ENCODE data around the gene EFNA3. TPM values are rescaled to one million over a fixed set of nuclear protein-coding genes. Genes with fewer than 3 reads are reported as not detected.
A peak's percentile ranks its signal among the peaks of the same experiment; 100 is the strongest.

The EFNA3 gene
- total and polyA plus RNA-seq, 2 experiments from 2014 or later: 10.3 to 13.6 TPM

DNA sequence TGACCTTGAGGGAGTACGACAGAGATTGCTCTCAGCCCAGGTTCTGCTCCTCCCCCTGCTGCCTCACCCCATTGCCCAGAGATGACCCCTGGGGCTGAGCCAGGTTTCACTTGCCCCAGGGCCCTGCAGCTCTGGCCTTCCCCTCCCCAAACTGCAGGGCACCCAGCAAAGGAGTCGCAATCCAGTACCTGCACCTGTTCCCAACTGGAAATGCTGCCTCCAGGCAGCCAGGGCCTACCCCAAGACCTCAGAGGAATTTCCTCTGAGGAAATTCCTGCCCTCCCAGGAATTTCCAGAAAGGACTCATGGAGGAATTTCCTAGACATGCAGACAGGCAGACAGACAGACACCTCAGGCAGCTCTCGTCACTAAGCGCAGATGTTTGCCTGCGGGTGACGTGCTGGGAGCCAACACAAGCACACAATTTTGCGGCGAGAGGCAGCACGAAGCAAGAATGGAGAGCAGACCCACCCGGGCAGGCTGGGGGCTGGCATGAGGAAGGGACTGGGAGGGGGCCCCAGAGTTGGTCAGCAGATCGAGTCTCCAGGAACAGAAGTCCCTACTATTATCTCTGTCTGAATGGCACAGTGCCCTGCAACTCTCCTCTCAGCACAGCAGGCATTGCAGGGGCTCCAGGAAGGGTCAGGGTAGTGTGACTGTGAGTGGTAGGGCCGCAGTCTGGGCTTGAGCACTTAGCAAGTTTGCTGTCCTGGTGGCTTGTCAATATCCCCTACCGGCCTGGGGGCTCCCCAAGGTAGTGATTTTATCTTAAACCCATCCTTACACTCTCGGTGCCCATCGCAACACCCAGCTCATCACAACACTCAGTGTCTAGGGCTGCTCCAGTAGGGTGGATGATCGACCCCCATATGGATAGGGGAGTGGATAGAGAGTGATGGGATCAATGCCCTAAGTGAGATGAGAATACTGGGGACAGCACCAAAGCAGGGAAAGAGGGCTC lies 46.1 kb downstream of the EFNA3 start:
- peak; percentile 78 for DNase-seq (ENCODE audit: low spot score)

GRCh38 chr1:155125511-155125945 lies 46.9 kb downstream of the EFNA3 start:
- Histone ChIP-seq H3F3A (replicated peaks; ENCODE audit: low read depth) (peaks cover 13% of the 10 kb centered on the region), H3K4me3 (peak overlapping the region; percentile 72), H3K79me2 (replicated peaks; ENCODE audit: insufficient read depth) (no peaks in the 10 kb centered on the region), H3K27ac (ENCODE audit: low read depth) (no peak overlapping the region), H3K4me2 (peak overlapping the region; percentile 95), H2AFZ (peak overlapping the region; percentile 94), H3K36me3 (ENCODE audit: insufficient read depth) (no peaks in the 10 kb centered on the region), H3K4me1 (ENCODE audit: insufficient read depth) (peaks cover 48% of the 10 kb centered on the region), H3K27me3 (ENCODE audit: insufficient read depth) (peaks cover 77% of the 10 kb centered on the region), H3K9me2 (ENCODE audit: insufficient read depth) (no peaks in the 10 kb centered on the region), H4K20me1 (replicated peaks; ENCODE audit: insufficient read depth) (no peaks in the 10 kb centered on the region)
- H3K27me3 Mint-ChIP-seq (ENCODE audit: insufficient read depth, low read depth, poor library complexity): peaks cover 73% of the 10 kb centered on the region
- DNase-seq (ENCODE audit: low spot score) (peak; percentile 58), ATAC-seq (peak; percentile 1; the same call in 1 of the 3 replicates)
- no peak overlapping the region for H3K27ac Mint-ChIP-seq
- H3K9me3 Mint-ChIP-seq: no peaks in the 10 kb centered on the region
- no peak for TF ChIP-seq ZNF114 (CRISPR knock-in tag; IDR thresholded peaks at IDR 0.05)
- TF ChIP-seq EZH2phosphoT487 (IDR thresholded peaks at IDR 0.05; ENCODE audit: unreplicated experiment): peak; percentile 47
- peak; percentile 86 for TF ChIP-seq EZH2 (IDR thresholded peaks at IDR 0.05; ENCODE audit: low read depth, unreplicated experiment)
- peaks cover 53% of the 10 kb centered on the region for H3K4me1 Mint-ChIP-seq
- no peaks in the 10 kb centered on the region; the same call in 2 of the 3 replicates for H3K36me3 Mint-ChIP-seq (ENCODE audit: low read depth)
- H3K4me3 Mint-ChIP-seq: peak overlapping the region; percentile 70

More for the DNA sequence above, 46.1 kb downstream of the EFNA3 start:
- Mint-ChIP-seq H3K9me3 (no peaks in the 10 kb centered on the region), H3K4me3 (peak overlapping the region; percentile 54; the same call in 2 of the 3 replicates), H3K4me1 (peaks cover 46% of the 10 kb centered on the region), H3K27me3 (ENCODE audit: insufficient read depth, low read depth, poor library complexity) (peaks cover 71% of the 10 kb centered on the region), H3K27ac (no peak overlapping the region; the same call in 1 of the 2 replicates), H3K36me3 (ENCODE audit: low read depth) (no peaks in the 10 kb centered on the region)
- Histone ChIP-seq H3K27me3 (ENCODE audit: insufficient read depth) (peaks cover 78% of the 10 kb centered on the region), H3K4me3 (peak overlapping the region; percentile 72; the same call in 1 of the 2 replicates), H3K9me2 (ENCODE audit: insufficient read depth) (no peaks in the 10 kb centered on the region), H3K36me3 (ENCODE audit: insufficient read depth) (no peaks in the 10 kb centered on the region), H3K4me1 (ENCODE audit: insufficient read depth) (peaks cover 41% of the 10 kb centered on the region), H4K20me1 (replicated peaks; ENCODE audit: insufficient read depth) (no peaks in the 10 kb centered on the region), H3K27ac (ENCODE audit: low read depth) (no peak overlapping the region), H3K79me2 (replicated peaks; ENCODE audit: insufficient read depth) (no peaks in the 10 kb centered on the region), H3F3A (replicated peaks; ENCODE audit: low read depth) (peaks cover 13% of the 10 kb centered on the region), H2AFZ (no peak overlapping the region), H3K4me2 (peak overlapping the region; percentile 95)
- no peak for ATAC-seq
- TF ChIP-seq EZH2phosphoT487 (IDR thresholded peaks at IDR 0.05; ENCODE audit: unreplicated experiment) (no peak), CREB1 (CRISPR knock-in tag; IDR thresholded peaks at IDR 0.05; ENCODE audit: low read depth) (no peak)

- Histone ChIP-seq H3K36me3 (ENCODE audit: insufficient read depth) (no peaks in the 10 kb centered on the region), H3K27me3 (ENCODE audit: insufficient read depth) (peaks cover 82% of the 10 kb centered on the region), H3K9me2 (ENCODE audit: insufficient read depth) (no peaks in the 10 kb centered on the region), H3K4me2 (peak overlapping the region; percentile 95), H3K4me1 (ENCODE audit: insufficient read depth) (peaks cover 53% of the 10 kb centered on the region), H3K27ac (ENCODE audit: low read depth) (no peak overlapping the region), H3K79me2 (replicated peaks; ENCODE audit: insufficient read depth) (no peaks in the 10 kb centered on the region), H3K4me3 (peak overlapping the region; percentile 72), H2AFZ (peak overlapping the region; percentile 94), H4K20me1 (replicated peaks; ENCODE audit: insufficient read depth) (no peaks in the 10 kb centered on the region), H3F3A (replicated peaks; ENCODE audit: low read depth) (peaks cover 13% of the 10 kb centered on the region)
- no peak overlapping the region for H3K27ac Mint-ChIP-seq
- TF ChIP-seq STAT1 (IDR thresholded peaks at IDR 0.05; ENCODE audit: unreplicated experiment) (no peak), EZH2 (IDR thresholded peaks at IDR 0.05; ENCODE audit: low read depth, unreplicated experiment) (peak; percentile 68), ZNF331 (CRISPR knock-in tag; IDR thresholded peaks at IDR 0.05; ENCODE audit: low read depth) (no peak), POLR2AphosphoS5 (IDR thresholded peaks at IDR 0.05; ENCODE audit: low read depth) (no peak), ETS1 (IDR thresholded peaks at IDR 0.05) (no peak)
- DNase-seq (ENCODE audit: low spot score): peak; percentile 62
- H3K9me3 Mint-ChIP-seq: no peaks in the 10 kb centered on the region
- peaks cover 2% of the 10 kb centered on the region; the same call in 1 of the 3 replicates for H3K36me3 Mint-ChIP-seq (ENCODE audit: low read depth)
- peaks cover 74% of the 10 kb centered on the region for H3K27me3 Mint-ChIP-seq (ENCODE audit: insufficient read depth, low read depth, poor library complexity)
- H3K4me1 Mint-ChIP-seq: peaks cover 58% of the 10 kb centered on the region
- peak overlapping the region; percentile 80 for H3K4me3 Mint-ChIP-seq
- ATAC-seq: peak; percentile 19
These were observed 47.4 kb downstream of the EFNA3 start for GRCh38 chr1:155125946-155126555.
